Measurements from ENCODE around the gene BDH2. TPM values are rescaled to one million over a fixed set of nuclear protein-coding genes. Genes with fewer than 3 reads are reported as not detected.
A peak's percentile ranks its signal among the peaks of the same experiment; 100 is the strongest.

Gene BDH2
- total RNA-seq, 1 donor from 2014 or later, result 60.0 TPM

GRCh38 chr4:103105558-103106356, 6.1 kb upstream of the BDH2 start:
- peaks cover 3% of the 10 kb centered on the region for H3K36me3 Mint-ChIP-seq (ENCODE audit: unreplicated experiment)
- TF ChIP-seq CTCF (IDR thresholded peaks at IDR 0.05), result no peak
- H3K27ac Mint-ChIP-seq (ENCODE audit: unreplicated experiment), result no peak overlapping the region
- H3K4me1 Mint-ChIP-seq (ENCODE audit: unreplicated experiment), result no peaks in the 10 kb centered on the region
- no peak for DNase-seq (ENCODE audit: extremely low spot score, unreplicated experiment)
- no peaks in the 10 kb centered on the region for H3K27me3 Mint-ChIP-seq (ENCODE audit: unreplicated experiment)
- H3K9me3 Mint-ChIP-seq (ENCODE audit: unreplicated experiment), result no peaks in the 10 kb centered on the region
- H3K4me3 Mint-ChIP-seq (ENCODE audit: unreplicated experiment), result no peak overlapping the region

- TF ChIP-seq CTCF (IDR thresholded peaks at IDR 0.05), result no peak
- Mint-ChIP-seq H3K4me1 (ENCODE audit: unreplicated experiment) (no peaks in the 10 kb centered on the region), H3K4me3 (ENCODE audit: unreplicated experiment) (no peak overlapping the region), H3K9me3 (ENCODE audit: unreplicated experiment) (no peaks in the 10 kb centered on the region), H3K27me3 (ENCODE audit: unreplicated experiment) (no peaks in the 10 kb centered on the region), H3K36me3 (ENCODE audit: unreplicated experiment) (peaks cover 3% of the 10 kb centered on the region), H3K27ac (ENCODE audit: unreplicated experiment) (no peak overlapping the region)
- DNase-seq (ENCODE audit: extremely low spot score, unreplicated experiment), result no peak
These were observed 5.3 kb upstream of the BDH2 start for GRCh38 chr4:103104886-103105285.

GRCh38 chr4:103100691-103101090, 1.1 kb upstream of the BDH2 start:
- no peaks in the 10 kb centered on the region for H3K9me3 Mint-ChIP-seq (ENCODE audit: unreplicated experiment)
- no peak overlapping the region for H3K4me3 Mint-ChIP-seq (ENCODE audit: unreplicated experiment)
- peaks cover 27% of the 10 kb centered on the region for H3K4me1 Mint-ChIP-seq (ENCODE audit: unreplicated experiment)
- TF ChIP-seq CTCF (IDR thresholded peaks at IDR 0.05), result no peak
- no peak overlapping the region for H3K27ac Mint-ChIP-seq (ENCODE audit: unreplicated experiment)
- H3K36me3 Mint-ChIP-seq (ENCODE audit: unreplicated experiment), result peaks cover 6% of the 10 kb centered on the region
- no peak for DNase-seq (ENCODE audit: extremely low spot score, unreplicated experiment)
- H3K27me3 Mint-ChIP-seq (ENCODE audit: unreplicated experiment), result no peaks in the 10 kb centered on the region

- no peak for DNase-seq (ENCODE audit: extremely low spot score, unreplicated experiment)
These were observed 736 bp downstream of the BDH2 start for GRCh38 chr4:103098756-103099440.

More at GRCh38 chr4:103098756-103099440, 736 bp downstream of the BDH2 start:
- no peak for TF ChIP-seq CTCF (IDR thresholded peaks at IDR 0.05)
- H3K27ac Mint-ChIP-seq (ENCODE audit: unreplicated experiment), result peak overlapping the region; percentile 87
- peak overlapping the region; percentile 84 for H3K4me3 Mint-ChIP-seq (ENCODE audit: unreplicated experiment)
- H3K36me3 Mint-ChIP-seq (ENCODE audit: unreplicated experiment), result peaks cover 14% of the 10 kb centered on the region
- no peaks in the 10 kb centered on the region for H3K9me3 Mint-ChIP-seq (ENCODE audit: unreplicated experiment)
- H3K27me3 Mint-ChIP-seq (ENCODE audit: unreplicated experiment), result no peaks in the 10 kb centered on the region
- H3K4me1 Mint-ChIP-seq (ENCODE audit: unreplicated experiment), result peaks cover 27% of the 10 kb centered on the region

Measured in osteocyte (in vitro differentiated cells).